Bronchial epithelial cell (primary cell): ENCODE data around the gene PUM1. TPM values are rescaled to one million over a fixed set of nuclear protein-coding genes. Genes with fewer than 3 reads are reported as not detected.
A peak's percentile ranks its signal among the peaks of the same experiment; 100 is the strongest.

Experiments
- DNase-seq: peaks from one replicate; pipeline ENCODE4 v3.0.0-alpha.2; 2010; ENCODE audit warnings: low read depth
- FAIRE-seq: peaks from 2 replicates; lab custom pipeline; 2011; peaks lifted over from hg19 to GRCh38; lab: Jason Lieb, UNC
- H3K27me3 ChIP-seq: 2 replicates; pipeline ENCODE4 v1.5.1; 2011; ENCODE audit warnings: low read length; ENCODE audit not compliant: control insufficient read depth, insufficient read depth
- H3K36me3 ChIP-seq: 2 replicates; pipeline ENCODE4 v1.5.1; 2011; ENCODE audit warnings: low read length; ENCODE audit not compliant: control insufficient read depth, insufficient read depth
- H3K4me3 ChIP-seq: 2 replicates; pipeline ENCODE4 v1.5.1; 2011; ENCODE audit warnings: mild to moderate bottlenecking, low read depth, low read length, control low read depth
- total RNA-seq: library from RNA; depleted of rRNA; stranded (reverse); fragments of >200 nt; gene quantifications from 2 replicates; pipeline ENCODE4 v1.2.1, GENCODE V29; 2014
- TF ChIP-seq, protein P1 (sequence below): IDR thresholded peaks from 2 replicates; pipeline ENCODE4 v1.5.1; 2011; ENCODE audit warnings: mild to moderate bottlenecking, moderate library complexity, low read length, control low read depth, inconsistent platforms; ENCODE audit not compliant: insufficient read depth, severe bottlenecking

The PUM1 gene
- total RNA-seq, 1 donor from 2014 or later: 38.7 TPM

- Histone ChIP-seq H3K36me3 (peaks cover 7% of the 10 kb centered on the region), H3K4me3 (no peak overlapping the region), H3K27me3 (no peaks in the 10 kb centered on the region)
- FAIRE-seq: no peak
- DNase-seq: no peak
- TF ChIP-seq, protein P1, sequence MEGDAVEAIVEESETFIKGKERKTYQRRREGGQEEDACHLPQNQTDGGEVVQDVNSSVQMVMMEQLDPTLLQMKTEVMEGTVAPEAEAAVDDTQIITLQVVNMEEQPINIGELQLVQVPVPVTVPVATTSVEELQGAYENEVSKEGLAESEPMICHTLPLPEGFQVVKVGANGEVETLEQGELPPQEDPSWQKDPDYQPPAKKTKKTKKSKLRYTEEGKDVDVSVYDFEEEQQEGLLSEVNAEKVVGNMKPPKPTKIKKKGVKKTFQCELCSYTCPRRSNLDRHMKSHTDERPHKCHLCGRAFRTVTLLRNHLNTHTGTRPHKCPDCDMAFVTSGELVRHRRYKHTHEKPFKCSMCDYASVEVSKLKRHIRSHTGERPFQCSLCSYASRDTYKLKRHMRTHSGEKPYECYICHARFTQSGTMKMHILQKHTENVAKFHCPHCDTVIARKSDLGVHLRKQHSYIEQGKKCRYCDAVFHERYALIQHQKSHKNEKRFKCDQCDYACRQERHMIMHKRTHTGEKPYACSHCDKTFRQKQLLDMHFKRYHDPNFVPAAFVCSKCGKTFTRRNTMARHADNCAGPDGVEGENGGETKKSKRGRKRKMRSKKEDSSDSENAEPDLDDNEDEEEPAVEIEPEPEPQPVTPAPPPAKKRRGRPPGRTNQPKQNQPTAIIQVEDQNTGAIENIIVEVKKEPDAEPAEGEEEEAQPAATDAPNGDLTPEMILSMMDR: no peak
Measured at GRCh38 chr1:30930631-30931173, 134.8 kb downstream of the PUM1 start.

DNA sequence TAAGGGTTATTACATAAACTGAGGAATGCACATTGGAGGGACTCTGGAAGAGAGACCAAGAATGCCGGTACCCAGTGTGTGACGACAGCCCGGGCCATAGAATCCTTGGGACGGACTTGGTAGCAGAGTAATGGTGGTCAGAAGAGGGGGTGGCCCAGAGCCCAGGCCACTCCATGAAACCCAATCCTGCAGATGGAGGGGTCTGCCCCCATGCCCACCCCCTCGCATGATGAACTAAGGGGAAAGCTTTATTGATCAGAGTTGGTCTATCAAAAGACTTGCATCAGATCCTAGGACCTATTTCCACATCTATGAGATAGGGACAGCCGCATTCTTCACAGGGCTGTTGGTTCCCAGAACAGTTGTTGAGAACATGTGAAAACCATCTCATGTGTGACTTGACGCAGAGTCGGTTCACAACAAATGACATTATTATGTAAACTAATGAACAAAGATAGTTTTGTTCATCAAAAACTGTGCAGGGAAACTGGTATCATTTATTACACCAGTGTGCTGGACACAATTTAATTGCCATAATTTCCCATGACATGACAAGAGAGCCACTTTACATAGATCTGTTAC, 135.5 kb downstream of the PUM1 start:
- no peaks in the 10 kb centered on the region for H3K27me3 ChIP-seq
- no peak overlapping the region for H3K4me3 ChIP-seq
- FAIRE-seq (no peak), DNase-seq (no peak)
- TF ChIP-seq, protein P1: no peak
- peaks cover 7% of the 10 kb centered on the region for H3K36me3 ChIP-seq

GRCh38 chr1:30929135-30929889, 136.2 kb downstream of the PUM1 start:
- Histone ChIP-seq H3K4me3 (no peak overlapping the region), H3K27me3 (no peaks in the 10 kb centered on the region), H3K36me3 (peaks cover 7% of the 10 kb centered on the region)
- DNase-seq (peak; percentile 49), FAIRE-seq (peak; percentile 73)
- TF ChIP-seq, protein P1: peak; percentile 71

DNA sequence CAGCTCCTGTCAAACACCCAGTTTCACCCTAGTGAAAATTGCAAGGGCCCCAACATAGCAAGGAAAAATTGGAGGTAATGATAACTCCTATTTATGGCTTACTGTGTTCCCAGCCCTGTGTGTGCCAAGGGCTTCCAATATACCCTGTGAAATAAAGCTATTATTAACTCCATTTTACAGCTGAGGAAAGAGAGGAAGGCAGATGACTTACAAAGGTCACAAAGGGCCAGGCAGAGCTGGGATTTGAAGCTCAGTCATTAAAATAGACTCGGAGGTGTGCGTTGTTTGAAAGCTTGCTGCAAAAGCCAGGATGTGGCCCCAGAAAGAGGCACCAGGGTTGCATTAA, 136.8 kb downstream of the PUM1 start:
- H3K27me3 ChIP-seq: no peaks in the 10 kb centered on the region
- FAIRE-seq: no peak
- TF ChIP-seq, protein P1: no peak

GRCh38 chr1:30928171-30928570, 137.3 kb downstream of the PUM1 start:
- no peak overlapping the region for H3K4me3 ChIP-seq
- peaks cover 3% of the 10 kb centered on the region for H3K36me3 ChIP-seq
- TF ChIP-seq, protein P1: no peak
- DNase-seq (no peak), FAIRE-seq (no peak)
- no peaks in the 10 kb centered on the region for H3K27me3 ChIP-seq

More for the DNA sequence above, 136.8 kb downstream of the PUM1 start:
- DNase-seq: no peak
- Histone ChIP-seq H3K4me3 (no peak overlapping the region), H3K36me3 (peaks cover 7% of the 10 kb centered on the region)
